AG08395 (cell line): ENCODE data around the gene LAPTM5.
A peak's percentile ranks its signal among the peaks of the same experiment; 100 is the strongest.
"Not testable (repeated sequence)": the region's sequence is repeated elsewhere in the genome, so short reads cannot be mapped to it uniquely, and the experiment has no call there.

Source experiments
- DNase-seq: peaks from one replicate; pipeline ENCODE4 v3.0.0; 2012; ENCODE audit warnings: mixed read lengths, low spot score

The LAPTM5 gene, protein sequence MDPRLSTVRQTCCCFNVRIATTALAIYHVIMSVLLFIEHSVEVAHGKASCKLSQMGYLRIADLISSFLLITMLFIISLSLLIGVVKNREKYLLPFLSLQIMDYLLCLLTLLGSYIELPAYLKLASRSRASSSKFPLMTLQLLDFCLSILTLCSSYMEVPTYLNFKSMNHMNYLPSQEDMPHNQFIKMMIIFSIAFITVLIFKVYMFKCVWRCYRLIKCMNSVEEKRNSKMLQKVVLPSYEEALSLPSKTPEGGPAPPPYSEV

DNA sequence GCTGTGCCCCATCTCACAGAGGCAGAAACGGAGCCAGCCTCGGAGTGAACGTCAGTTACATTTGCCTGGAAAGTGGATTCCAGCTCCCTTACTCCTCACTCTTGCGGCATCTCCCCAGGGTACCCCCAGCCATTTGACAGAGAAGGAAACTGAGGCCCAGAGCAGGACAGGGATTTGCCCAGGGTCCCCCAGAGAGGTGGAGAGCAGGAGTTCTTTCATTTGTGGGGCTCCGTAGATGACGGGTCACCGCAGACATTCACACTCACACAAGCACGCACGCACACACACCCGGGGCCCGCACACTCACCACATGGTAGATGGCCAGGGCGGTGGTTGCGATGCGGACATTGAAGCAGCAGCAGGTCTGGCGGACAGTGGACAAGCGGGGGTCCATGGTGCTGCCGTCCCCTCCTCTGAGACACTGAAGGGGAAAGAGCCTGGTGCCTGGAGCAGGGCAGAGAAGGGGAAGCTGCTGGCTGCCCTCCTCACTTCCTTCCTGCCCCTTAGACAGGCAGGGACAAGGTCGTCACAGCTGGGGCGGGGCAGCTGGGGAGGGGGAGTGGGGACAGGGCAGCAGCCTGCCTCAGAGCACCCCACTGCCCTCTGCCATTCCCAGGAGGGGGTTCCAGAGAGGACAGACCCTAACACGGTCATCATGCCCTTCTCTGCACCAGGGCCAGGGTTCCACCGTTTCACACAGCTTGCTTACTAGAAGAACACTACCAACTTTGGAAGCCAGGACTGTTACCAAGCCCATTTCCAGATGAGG lies at the start of gene LAPTM5:
TSS of gene LAPTM5 (minus strand) at position 423 of the 769 bp plus-strand sequence. CDS start at position 394, 29 bp downstream.
- DNase-seq: no peak

DNA sequence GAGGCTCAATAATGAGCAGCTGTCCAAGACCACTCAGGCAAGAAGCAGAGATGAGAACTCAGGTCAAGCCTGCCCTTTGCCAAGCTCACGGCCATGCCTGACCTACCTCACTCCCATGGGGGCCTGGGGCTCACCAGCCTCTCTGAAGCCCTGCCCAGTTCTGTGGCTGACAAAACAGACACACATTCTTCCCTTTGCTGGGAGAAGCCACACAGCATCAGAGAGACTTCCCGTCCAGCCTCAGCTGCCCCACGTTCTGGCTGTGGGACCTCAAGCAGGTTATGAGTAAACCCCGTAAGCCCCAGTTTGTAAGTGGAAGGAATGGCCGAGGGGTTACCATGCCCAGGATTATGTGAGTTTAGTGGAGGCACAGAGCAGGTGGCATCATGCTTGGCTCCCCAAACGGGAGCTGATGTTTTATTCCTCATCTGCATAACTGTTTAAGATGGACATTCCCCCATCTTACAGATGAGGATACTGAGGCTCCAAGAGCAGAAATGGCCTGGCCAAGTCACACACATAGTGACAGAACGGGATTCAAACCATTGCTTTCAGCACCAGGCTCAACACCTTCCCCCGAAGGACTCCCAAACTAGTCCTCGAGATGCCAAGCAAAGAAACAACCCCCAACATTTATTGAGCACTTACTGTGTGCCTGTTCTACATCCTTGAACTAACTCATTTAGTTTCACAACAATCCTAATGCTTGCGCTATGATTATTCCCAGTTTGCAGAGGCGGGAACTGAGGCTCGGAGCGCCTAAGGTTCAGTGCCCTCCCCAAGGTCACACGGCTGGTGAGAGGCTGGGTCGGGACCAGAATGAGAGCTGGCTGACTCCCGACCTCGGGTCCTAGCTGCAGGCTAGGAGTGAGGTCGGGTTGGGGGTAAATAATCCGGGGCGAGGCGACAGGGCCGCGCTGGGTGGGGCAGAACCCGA lies 49.1 kb upstream of the LAPTM5 start:
- no peak for DNase-seq

DNA sequence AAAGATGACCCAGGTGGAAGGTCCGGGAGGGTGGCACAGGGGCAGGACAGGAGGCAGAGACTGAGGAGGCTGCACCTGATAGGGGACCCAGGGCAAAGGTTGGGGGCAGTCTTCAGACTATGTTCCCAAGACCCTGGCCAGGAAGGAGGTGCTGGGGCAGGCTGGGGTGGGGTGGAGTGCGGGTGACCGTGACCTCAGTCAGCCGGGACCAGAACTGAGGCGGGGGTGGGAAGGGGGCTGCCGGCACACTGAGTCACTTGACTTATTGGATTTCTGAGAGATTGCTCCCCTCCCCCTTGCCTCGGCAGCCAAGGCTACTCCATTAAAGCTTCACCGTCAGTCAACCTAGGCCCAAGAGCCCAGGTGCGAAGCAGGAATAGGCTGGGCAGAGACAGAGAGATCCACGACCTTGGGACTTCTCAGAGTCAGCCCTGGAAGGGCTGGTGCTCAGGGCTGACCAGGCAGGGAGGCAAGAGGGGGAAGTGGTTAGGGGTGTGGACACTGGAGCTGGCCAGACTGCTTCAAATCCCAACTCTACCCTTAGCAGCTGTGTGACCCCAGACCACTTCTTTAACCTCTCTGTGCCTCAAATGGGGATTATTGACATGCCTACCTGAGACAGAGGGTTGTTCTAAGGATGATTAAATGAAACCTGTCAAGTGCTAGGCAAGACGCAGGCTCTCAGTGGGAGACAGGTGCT lies 47.9 kb upstream of the LAPTM5 start:
- no peak for DNase-seq

DNA sequence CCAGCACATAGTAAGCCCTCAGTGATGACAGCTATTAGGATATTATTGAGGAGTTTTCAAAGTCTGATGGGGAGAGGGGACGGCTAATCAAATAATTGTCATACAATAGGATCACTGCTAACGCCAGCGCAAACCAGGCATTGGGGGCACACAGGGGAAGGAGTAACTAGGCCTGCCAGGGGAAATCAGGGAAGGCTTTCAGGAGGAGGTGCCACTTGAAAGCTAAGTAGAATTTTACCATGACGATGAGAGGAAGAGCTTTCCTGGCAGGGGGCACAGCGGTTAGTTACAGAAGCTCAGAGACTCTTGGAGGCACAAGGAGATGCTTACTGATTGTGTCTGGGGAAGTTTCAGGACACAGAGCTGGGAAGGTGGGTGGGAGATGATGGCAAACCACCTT lies 47.2 kb upstream of the LAPTM5 start:
- no peak for DNase-seq

DNA sequence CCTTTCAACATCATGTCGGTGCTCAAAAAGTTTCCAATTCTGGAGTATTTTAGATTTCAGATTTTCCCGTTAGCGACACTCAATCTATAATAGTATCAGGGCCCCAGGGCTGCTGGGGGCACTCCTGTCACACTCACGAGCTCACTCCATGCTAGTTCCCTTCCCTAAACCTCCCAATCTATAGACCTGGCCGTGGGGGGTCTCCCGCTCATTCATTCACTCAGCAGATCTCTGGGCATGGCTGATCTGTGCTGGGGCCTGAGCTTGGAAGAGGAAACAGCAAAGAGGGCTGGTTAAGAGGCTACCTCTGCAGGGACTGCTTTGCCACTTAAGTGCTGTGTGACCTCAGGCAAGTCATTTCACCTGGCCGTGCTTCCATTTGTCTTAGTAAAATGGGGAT lies 46.8 kb upstream of the LAPTM5 start:
- no peak for DNase-seq

DNA sequence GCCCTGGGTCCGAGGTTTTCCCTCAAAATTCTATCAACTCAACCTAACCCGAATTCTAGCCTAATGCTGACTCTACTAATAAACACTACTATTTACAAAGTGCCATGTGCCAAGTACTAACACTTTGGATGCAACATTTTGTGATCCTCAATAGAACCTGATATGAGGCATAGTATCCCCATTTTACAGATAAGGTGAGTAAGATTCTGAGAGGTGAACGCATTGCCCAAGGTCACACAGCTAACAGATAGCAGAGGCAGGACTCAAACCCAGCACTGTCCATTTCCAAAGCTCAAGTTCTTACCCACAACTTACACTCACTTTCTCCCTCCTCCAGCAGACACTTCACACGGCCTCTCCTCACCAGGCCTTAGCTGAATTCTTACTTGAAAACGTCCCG lies 46.0 kb upstream of the LAPTM5 start:
- no peak for DNase-seq

DNA sequence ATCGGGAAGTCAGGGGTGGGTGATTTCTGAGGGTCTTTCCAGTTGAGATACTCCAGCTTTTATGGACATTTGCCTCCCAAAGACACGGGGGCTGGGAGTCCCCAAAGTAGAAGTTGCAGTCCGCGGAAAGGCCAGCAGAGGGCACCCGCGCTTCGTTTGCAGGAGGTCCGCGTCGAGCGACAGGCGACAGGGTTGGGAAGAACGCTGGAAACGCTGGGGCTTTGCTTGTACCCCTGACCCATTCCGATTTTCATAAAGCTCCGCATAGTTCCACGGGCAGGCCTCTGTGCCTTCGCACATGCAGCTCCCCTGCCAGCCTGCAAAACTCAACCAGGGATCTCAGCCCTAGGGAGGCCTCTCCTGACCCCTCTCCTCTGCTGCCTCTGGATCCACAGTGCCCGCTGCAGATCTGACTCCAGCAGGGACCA lies 44.2 kb upstream of the LAPTM5 start:
- DNase-seq: peak; percentile 73

DNA sequence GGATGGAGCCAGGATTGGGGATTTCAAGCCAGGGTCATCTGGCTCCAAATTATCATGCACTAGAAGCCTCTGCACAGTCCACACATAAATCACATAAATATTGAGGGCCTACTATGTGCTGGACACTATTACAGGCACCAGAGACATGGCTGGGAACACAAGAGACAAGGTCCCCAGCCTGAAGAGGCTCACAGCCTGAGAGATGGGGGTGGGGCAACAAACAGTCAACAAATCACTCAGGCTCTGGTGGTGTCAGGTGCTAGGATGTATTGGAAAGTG lies 41.6 kb upstream of the LAPTM5 start:
- no peak for DNase-seq

DNA sequence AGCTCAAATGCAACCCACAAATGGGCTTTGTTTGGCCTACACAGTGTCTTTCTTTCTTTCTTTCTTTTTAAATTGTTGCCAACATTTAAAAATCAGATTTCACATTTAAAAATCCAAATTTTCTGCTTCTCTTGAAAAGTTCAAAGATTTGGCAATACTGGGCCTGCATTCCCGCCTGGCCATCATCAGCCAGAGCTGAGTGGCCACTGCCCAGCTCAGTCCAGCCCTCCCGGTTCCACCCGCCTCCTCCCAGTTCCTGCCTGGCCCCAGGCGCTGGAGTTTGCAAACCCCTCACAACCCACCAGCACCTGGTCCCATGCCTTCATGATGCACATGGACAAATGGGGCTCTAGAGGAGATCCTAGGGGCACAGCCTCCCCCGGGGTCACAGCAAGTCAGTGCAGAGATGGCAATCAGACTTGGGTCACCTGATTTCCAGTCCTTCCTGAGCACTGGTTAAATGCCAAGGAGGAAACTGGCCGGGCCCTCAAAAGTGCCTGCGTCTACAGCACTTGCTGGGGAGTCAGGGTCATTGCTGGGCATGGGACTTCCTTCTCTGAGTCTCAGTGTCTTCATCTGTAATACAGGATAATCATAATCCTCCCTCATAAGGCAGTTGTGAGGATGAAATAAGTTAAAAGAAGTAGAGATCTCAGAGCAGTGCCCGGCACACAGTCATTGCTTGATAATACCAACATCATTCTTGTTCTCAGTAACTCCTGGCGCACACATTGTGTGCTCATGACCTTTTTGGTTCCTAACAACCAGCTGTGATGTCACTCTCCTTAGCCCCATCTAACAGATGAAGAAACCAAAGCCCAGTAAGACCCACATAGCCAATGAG lies 41.0 kb upstream of the LAPTM5 start:
- DNase-seq: peak; percentile 32

DNA sequence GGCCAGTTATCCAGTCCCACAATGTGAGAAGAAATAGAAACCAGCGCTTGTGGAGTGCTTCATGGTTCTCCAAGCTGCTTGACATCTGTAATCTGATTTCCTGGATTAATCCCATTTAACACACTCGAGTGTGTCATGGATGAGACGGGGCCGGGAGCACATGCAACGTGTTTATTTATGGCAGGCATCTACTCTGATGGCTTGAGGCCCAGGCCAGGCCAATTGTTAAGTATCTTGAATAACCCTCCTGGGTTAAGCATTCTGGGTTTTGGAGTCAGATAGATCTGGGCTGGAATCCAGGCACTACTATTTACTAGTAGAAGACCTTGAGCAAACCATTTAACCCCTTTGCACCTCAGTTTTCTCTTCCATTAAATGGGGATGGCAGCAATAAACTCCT lies 37.5 kb upstream of the LAPTM5 start:
- no peak for DNase-seq

DNA sequence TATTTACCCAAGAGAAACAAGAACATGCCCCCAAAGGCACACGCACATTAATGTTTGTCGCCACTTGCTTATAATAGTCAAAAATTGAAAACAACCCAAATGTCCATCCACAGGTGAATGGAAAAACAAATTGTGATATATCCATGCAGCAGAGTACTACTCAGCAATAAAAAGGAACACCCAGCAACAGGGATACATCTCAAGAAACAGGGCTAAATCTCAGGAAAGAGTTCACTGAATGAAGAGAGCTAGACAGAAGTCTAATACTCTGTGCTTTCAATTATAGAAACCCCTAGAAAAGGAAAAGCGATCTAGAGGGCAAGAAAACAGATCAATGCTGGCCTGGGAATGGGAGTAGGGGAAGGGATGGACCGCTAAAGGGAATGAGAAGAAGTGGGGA lies 36.7 kb upstream of the LAPTM5 start:
- DNase-seq: no peak

DNA sequence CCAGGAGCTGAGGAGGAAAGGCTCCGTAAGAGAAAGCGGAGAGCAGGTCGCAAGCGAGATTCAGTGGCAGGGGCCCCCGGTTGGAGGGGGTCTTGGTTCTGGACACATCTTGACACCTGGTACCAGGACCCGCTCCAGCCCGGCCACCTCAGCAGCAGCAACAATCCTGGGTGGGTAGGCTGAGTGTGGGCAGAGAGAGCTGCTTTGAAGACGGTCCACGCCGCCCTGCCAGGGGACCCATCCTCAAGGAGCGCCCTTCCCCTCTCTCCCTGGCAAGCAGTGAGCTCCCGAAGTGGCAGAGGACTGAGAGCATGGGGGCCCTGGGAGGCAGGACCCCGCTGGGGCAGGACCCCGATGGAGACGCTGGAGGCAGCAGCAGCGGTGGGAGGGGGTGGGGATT lies 35.6 kb upstream of the LAPTM5 start:
- no peak for DNase-seq

DNA sequence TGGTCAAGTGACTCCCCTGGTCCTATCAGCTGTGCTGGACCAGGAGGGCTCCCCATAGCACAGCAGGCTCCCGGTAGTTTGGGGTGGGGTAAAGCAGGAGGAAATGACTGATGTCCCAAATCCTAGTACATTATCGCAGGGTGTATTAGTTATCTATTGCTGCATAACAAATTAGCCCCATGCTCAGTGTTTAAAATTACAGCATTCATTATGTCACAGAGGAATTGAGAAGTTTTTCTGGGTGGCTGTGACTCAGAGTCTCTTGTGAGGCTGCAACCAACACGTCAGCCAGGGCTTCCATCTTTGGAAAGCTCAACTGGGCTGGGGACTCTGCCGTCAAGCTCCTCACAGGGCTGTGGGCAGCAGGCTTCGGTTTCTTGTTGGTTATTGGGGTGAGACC lies 34.3 kb upstream of the LAPTM5 start:
- no peak for DNase-seq

DNA sequence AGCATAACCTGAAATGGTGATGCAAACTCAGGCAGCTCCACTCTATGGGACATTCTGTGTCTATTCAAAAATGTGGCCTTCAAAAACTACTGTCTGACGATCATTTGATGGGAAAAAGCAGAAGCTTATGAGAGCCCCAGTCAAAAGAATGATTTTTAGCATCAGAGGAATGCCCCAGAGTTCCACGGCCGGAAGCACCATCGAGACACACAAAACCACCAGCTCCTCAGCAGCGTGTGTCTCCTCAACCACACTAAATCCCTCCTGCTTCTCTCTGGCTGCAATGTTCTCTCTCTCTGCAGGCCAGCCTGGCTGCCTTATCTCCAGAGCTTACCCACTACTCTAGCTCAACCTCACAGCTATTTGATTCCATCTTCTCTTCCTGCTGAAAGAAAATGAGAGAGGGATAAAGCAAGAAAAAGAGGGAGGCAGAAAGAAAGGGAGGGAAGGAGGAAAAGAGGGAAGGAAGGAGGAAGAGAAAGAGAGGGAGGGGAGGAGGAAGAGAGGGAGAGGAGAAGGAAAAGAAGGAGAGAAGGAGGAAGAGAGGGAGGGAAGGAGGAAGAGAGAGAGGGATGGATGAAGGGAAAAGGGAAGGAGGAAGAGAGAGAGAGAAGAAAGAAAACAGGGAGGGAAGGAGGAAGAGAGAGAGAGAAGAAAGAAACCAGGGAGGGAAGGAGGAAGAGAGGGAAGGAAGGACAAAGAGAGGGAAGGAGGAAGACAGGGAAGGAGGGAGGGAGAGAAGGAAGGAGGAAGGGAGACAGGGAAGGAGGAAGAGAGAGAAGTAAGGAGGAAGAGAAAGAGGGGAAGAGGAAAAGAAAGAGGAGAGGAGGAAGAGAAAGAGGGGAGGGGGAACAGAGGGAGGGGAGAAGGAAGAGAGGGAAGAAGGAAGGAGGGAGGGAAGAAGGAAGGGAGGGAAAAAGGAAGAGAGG lies 33.5 kb upstream of the LAPTM5 start:
- DNase-seq: no peak

DNA sequence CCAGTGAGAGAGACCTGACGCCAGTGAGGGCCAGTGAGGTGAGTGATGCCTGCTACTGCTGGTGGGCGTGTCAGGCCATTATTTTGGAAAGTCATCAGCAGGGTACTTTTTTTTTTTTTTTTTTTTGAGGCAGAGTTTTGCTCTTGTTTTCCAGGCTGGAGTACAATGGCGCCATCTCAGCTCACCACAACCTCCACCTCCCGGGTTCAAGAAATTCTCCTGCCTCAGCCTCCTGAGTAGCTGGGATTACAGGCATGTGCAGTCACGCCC lies 32.6 kb upstream of the LAPTM5 start:
- not testable (repeated sequence) for DNase-seq

DNA sequence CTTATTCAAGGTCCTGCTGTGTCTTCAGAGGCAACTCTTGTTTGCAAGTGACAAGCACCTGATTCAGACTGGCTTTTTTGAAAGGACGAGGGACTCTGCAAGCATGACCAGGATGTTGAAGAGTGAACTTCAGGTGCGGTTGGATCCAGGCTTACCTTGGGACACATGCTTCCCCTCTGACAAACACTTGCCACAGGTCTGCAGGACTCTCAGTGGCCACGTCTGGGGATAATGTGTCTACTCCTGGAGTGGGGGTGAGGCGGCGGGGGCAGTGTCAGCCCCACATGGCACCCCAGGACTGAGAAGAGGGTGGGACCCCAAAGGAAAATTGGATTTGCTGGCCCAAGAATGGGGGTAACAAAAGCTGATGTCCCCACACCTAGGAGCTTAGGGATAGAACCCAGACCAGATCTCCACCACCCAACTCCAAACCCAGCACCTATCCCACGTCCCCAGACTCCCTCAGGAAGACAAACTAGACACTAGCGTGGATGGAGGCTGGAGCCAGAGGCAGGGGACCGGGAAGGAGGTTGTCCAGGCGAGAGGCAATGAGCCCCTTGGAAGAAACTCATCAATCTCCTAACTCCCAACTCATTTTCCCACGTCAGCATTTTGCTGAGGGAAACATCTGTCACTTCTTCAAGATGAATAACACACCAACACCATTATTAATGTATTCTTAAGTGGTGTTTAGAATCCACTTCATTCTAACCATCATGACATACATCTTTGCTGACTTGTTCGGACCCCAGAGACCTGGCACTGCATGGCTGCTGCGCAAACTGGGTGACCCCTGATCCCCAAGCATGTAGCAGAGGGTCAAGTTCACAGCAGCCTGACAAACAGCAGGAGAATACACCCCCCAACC lies 32.0 kb upstream of the LAPTM5 start:
- DNase-seq: no peak

DNA sequence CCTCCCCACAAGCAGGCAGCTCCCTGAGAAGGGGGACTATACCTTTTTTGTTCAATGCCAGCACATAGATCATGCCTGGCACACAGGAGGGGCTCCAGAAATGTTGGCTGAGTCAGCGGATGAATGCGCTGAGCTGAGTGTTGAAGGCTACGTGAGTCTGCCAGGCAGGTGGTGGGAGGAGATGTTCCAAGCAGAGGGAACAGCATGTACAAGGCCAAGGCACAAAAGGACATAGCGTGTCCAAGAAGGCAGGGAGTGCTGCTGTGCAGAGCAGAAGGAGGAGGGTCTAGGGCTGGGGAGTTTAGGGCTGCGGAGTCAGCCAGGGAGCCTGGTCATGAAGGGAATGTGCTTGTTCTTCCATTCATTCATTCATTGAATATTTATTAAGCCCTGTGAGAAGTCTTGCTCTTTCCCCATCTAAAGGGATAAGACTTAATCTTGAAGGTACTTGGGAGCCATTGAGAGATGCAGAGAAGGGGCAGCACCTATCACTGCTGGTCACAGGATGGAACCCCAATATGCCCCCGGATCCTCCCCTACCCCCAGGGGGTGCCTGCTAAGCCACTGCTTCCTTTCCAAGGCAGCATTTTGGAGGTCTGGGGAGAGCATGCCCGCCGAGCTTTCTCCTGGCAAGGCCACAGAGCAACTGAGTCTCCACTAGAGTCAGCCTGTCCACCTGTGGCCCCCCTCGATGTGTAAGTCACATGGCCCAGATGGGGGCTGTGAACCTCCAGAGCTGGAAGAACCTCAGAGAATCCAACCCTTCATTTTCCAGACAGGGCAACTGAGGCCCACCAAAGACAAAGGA lies 31.2 kb upstream of the LAPTM5 start:
- no peak for DNase-seq

DNA sequence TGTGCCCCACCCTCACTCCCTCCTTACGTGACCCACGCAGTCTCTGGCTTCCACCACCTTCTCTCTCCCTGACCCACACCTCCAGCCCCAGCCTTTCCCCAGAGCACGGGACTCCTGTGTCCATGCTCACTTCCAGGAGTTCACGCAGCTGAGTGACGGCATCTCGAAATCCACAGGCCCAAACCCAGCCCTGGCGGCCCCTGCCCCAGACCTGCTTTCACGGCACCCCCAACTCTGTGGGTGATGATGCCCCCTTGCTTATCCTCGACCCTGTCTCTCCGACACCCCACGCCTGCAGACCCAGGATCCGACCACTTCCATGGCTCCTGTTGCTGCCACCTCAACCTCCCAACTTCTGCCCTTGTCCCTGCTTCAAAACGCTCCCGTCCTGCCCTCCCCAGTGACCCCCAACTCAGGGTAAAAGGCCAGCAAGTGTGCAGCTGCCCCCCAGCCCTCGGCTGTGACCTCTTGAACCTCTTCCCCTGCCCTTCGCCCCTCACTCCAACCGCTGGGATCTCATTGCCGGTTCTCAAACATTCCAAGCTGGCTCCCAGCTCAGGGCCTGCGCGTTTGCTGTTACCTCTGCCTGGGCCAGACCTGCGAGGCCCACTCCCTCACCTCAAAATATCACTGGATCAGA lies 30.4 kb upstream of the LAPTM5 start:
- DNase-seq: no peak
